CD14-positive monocyte (primary cell): Measurements from ENCODE around the gene EFL1. TPM values are rescaled to one million over a fixed set of nuclear protein-coding genes. Genes with fewer than 3 reads are reported as not detected.

Experiments used
- DNase-seq, 3 donors: peaks; one replicate each; pipeline ENCODE4 v3.0.0-alpha.2; 2011 to 2022
- H2AFZ ChIP-seq: 2 replicates; pipeline ENCODE4 v1.6.0; 2012; ENCODE audit warnings: mild to moderate bottlenecking, low read depth, low read length, inconsistent platforms; ENCODE audit not compliant: insufficient read depth, poor library complexity, severe bottlenecking
- H3K27ac ChIP-seq, 2 donors: 1 replicate in 1 of 2; 2 replicates in 1 of 2; pipeline ENCODE4 v1.5.1; 2012 to 2013; ENCODE audit warnings: low read length in 2 of 2, control low read depth in 1 of 2, inconsistent platforms in 1 of 2, low read depth in 1 of 2, mild to moderate bottlenecking in 1 of 2
- H3K27me3 ChIP-seq, 2 donors: one replicate each; pipeline versions ENCODE4 v1.6.0 to v1.6.1; 2011 to 2013; ENCODE audit warnings: low read length in 2 of 2; ENCODE audit not compliant: control insufficient read depth in 2 of 2, insufficient read depth in 2 of 2
- H3K36me3 ChIP-seq, 2 donors: replicated peaks in 1 of 2; 1 replicate in 1 of 2; 2 replicates in 1 of 2; pipeline versions ENCODE4 v1.5.1 to v1.6.1; 2012 to 2013; ENCODE audit warnings: low read length in 2 of 2, control low read depth in 1 of 2, inconsistent platforms in 1 of 2, mild to moderate bottlenecking in 1 of 2; ENCODE audit not compliant: insufficient read depth in 2 of 2, control insufficient read depth in 1 of 2
- H3K4me1 ChIP-seq, 2 donors: 1 replicate in 1 of 2; 2 replicates in 1 of 2; pipeline versions ENCODE4 v1.5.1 to v1.6.1; 2012 to 2013; ENCODE audit warnings: low read length in 2 of 2, control low read depth in 1 of 2, inconsistent platforms in 1 of 2, mild to moderate bottlenecking in 1 of 2, moderate library complexity in 1 of 2; ENCODE audit not compliant: insufficient read depth in 2 of 2, control insufficient read depth in 1 of 2
- H3K4me2 ChIP-seq: replicated peaks from 2 replicates; pipeline ENCODE3; 2012; ENCODE audit warnings: low read length, moderate library complexity, mild to moderate bottlenecking; ENCODE audit not compliant: poor library complexity, severe bottlenecking; ENCODE audit errors: extremely low read depth
- H3K4me3 ChIP-seq, 3 experiments: fragments of 200-600 bp in 1 of 3; sonication (generic) in 1 of 3; replicated peaks in 1 of 3; 1 replicate in 2 of 3; 2 replicates in 1 of 3; pipeline ENCODE4 v1.5.1; 2011 to 2013; ENCODE audit warnings: low read length in 3 of 3, mild to moderate bottlenecking in 3 of 3, control low read depth in 2 of 3, low read depth in 2 of 3, inconsistent platforms in 1 of 3, moderate library complexity in 1 of 3
- H3K79me2 ChIP-seq: 2 replicates; pipeline ENCODE4 v1.6.0; 2012; ENCODE audit warnings: mild to moderate bottlenecking, control low read depth, inconsistent platforms, low read length, moderate library complexity; ENCODE audit not compliant: insufficient read depth
- H3K9ac ChIP-seq: 2 replicates; pipeline ENCODE4 v1.6.0; 2017; ENCODE audit warnings: low read length, mild to moderate bottlenecking; ENCODE audit not compliant: insufficient read depth, poor library complexity, severe bottlenecking
- H3K9me3 ChIP-seq, 2 donors: replicated peaks in 1 of 2; 1 replicate in 1 of 2; 2 replicates in 1 of 2; pipeline versions ENCODE4 v1.5.1 to v1.6.1; 2012 to 2013; ENCODE audit warnings: low read length in 2 of 2, control low read depth in 1 of 2; ENCODE audit not compliant: control insufficient read depth in 1 of 2, insufficient read depth in 1 of 2
- H4K20me1 ChIP-seq: 2 replicates; pipeline ENCODE4 v1.6.0; 2012; ENCODE audit warnings: mild to moderate bottlenecking, low read length, control low read depth, moderate library complexity; ENCODE audit not compliant: insufficient read depth
- H3K27ac Mint-ChIP-seq, 7 donors: one replicate each; pipeline ENCODE4 v1.8.0; 2020; ENCODE audit warnings: mild to moderate bottlenecking in 7 of 7, mixed read lengths in 7 of 7, moderate library complexity in 6 of 7, inconsistent platforms in 2 of 7
- H3K27me3 Mint-ChIP-seq, 3 donors: one replicate each; pipeline ENCODE4 v1.8.0; 2021 to 2022; ENCODE audit warnings: low read depth in 3 of 3, mild to moderate bottlenecking in 3 of 3, mixed read lengths in 3 of 3, moderate library complexity in 3 of 3, inconsistent platforms in 1 of 3
- H3K36me3 Mint-ChIP-seq, 2 donors: one replicate each; pipeline ENCODE4 v1.8.0; 2020; ENCODE audit warnings: mixed read lengths in 2 of 2, inconsistent platforms in 1 of 2, mild to moderate bottlenecking in 1 of 2
- H3K4me1 Mint-ChIP-seq: one replicate; pipeline ENCODE4 v1.8.0; 2020; ENCODE audit warnings: mild to moderate bottlenecking, mixed read lengths
- H3K4me3 Mint-ChIP-seq, 2 donors: one replicate each; pipeline ENCODE4 v1.8.0; 2020; ENCODE audit warnings: mild to moderate bottlenecking in 2 of 2, mixed read lengths in 2 of 2, moderate library complexity in 1 of 2
- H3K9me3 Mint-ChIP-seq, 7 donors: one replicate each; pipeline ENCODE4 v1.8.0; 2020 to 2022; ENCODE audit warnings: mixed read lengths in 7 of 7, mild to moderate bottlenecking in 6 of 7, moderate library complexity in 6 of 7, inconsistent platforms in 2 of 7
- CTCF ChIP-seq: fragments of 200-600 bp; IDR thresholded peaks from one replicate; pipeline ENCODE4 v1.8.0; 2022; ENCODE audit warnings: antibody characterized with exemption, mild to moderate bottlenecking
- WGBS: methylation state at CpG from one replicate; pipeline ENCODE4 v1.1.5; 2013; ENCODE audit warnings: missing lambda C conversion rate; ENCODE audit not compliant: insufficient coverage; 5-methylcytosine and 5-hydroxymethylcytosine counted together
- intact Hi-C, 2 donors: fragments of 100-400 bp; cut with micrococcal nuclease; formaldehyde crosslinking; loops; one replicate each; pipeline versions ENCODE4 v1.15.0 to v1.15.1; 2023
- polyA plus RNA-seq, 3 donors: library from polyadenylated mRNA; depleted of rRNA in 1 of 3; unstranded in 2 of 3; stranded (reverse) in 1 of 3; fragments of 300-500 nt in 2 of 3; fragments of >200 nt in 1 of 3; fragmentation: Illumina TruSeq in 2 of 3; gene quantifications; 1 replicate in 2 of 3; 2 replicates in 1 of 3; pipeline ENCODE4 v1.2.3, GENCODE V29; 2012 to 2021

The EFL1 gene
- polyA plus RNA-seq, 3 donors = 5.2 to 10.0 (median 7.1) TPM

DNA sequence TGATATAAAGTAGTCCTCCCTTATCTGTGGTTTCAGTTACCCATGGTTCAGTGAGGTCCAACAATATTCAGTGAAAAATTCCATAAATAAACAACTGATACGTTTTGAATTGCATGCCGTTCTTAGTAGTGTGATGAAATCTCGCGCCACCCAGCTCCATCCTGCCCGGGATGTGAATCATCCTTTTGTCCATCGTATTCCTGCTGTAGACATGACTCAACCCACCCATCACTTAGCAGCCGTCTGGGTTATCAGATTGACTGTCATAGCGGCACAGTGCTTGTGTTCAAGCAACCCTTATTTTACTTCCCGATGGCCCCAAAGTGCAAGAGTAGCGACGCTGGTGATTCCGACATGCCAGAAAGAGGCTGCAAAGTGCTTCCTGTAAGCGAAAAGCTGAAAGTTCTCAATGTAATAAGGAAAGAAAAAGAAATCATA is 168.7 kb downstream of the EFL1 start:
- no peak overlapping the region for H3K9ac ChIP-seq
- no peaks in the 10 kb centered on the region for H3K27me3 ChIP-seq
- Mint-ChIP-seq H3K27me3 (peaks cover 0 to 8% (median 0%) of the 10 kb centered on the region in 3 donors), H3K36me3 (no peaks in the 10 kb centered on the region), H3K4me3 (no peak overlapping the region), H3K4me1 (no peaks in the 10 kb centered on the region), H3K9me3 (peaks cover 0 to 3% (median 0%) of the 10 kb centered on the region in 7 donors), H3K27ac (no peak overlapping the region)
- no peaks in the 10 kb centered on the region for H3K4me1 ChIP-seq
- TF ChIP-seq CTCF = no peak
- H3K27ac ChIP-seq = no peak overlapping the region
- no peak overlapping the region for H3K4me2 ChIP-seq
- intact Hi-C loops = no loop called here
- 91% methylated on average over 8 of the region's 13 CpGs for WGBS
- no peak overlapping the region for H2AFZ ChIP-seq
- H3K36me3 ChIP-seq = no peaks in the 10 kb centered on the region
- no peaks in the 10 kb centered on the region for H3K79me2 ChIP-seq
- no peaks in the 10 kb centered on the region for H4K20me1 ChIP-seq
- H3K4me3 ChIP-seq = no peak overlapping the region
- no peak for DNase-seq
- H3K9me3 ChIP-seq = no peaks in the 10 kb centered on the region

- Mint-ChIP-seq H3K36me3 (no peaks in the 10 kb centered on the region), H3K9me3 (peaks cover 0 to 3% (median 0%) of the 10 kb centered on the region in 7 donors), H3K27me3 (peaks cover 0 to 8% (median 0%) of the 10 kb centered on the region in 3 donors), H3K4me3 (no peak overlapping the region), H3K4me1 (no peaks in the 10 kb centered on the region), H3K27ac (no peak overlapping the region)
- no peaks in the 10 kb centered on the region for H3K36me3 ChIP-seq
- no peak overlapping the region for H3K4me2 ChIP-seq
- H3K9me3 ChIP-seq = no peaks in the 10 kb centered on the region
- WGBS = no CpG with 5 or more reads among the region's 5 CpGs
- H3K4me1 ChIP-seq = no peaks in the 10 kb centered on the region
- no peaks in the 10 kb centered on the region for H3K79me2 ChIP-seq
- no peak for TF ChIP-seq CTCF
- no peak overlapping the region for H3K4me3 ChIP-seq
- H3K9ac ChIP-seq = no peak overlapping the region
- no peak overlapping the region for H2AFZ ChIP-seq
- H3K27ac ChIP-seq = no peak overlapping the region
- H3K27me3 ChIP-seq = no peaks in the 10 kb centered on the region
- intact Hi-C loops = no loop called here
- DNase-seq = no peak
- no peaks in the 10 kb centered on the region for H4K20me1 ChIP-seq
Observed at GRCh38 chr15:82093325-82093724, 169.2 kb downstream of the EFL1 start.
